Peyer's patch (tissue), 4 donors: ENCODE data around the gene ITGA3.

ENCODE experiments used
- POLR2A ChIP-seq, 2 donors: fragments of 450-650 bp; IDR thresholded peaks; one replicate each; pipeline ENCODE4 v1.5.1; 2017; ENCODE audit warnings: antibody characterized with exemption in 2 of 2, mild to moderate bottlenecking in 2 of 2, moderate library complexity in 2 of 2
- TF ChIP-seq, protein P1 (sequence below), 6 experiments: fragments of 450-650 bp in 4 of 6; fragments of 200-600 bp in 2 of 6; sonication (generic) in 1 of 6; IDR thresholded peaks; one replicate each; pipeline ENCODE4 v1.5.1; 2017 to 2019; ENCODE audit warnings: antibody characterized with exemption in 6 of 6, mild to moderate bottlenecking in 3 of 6, moderate library complexity in 1 of 6

DNA sequence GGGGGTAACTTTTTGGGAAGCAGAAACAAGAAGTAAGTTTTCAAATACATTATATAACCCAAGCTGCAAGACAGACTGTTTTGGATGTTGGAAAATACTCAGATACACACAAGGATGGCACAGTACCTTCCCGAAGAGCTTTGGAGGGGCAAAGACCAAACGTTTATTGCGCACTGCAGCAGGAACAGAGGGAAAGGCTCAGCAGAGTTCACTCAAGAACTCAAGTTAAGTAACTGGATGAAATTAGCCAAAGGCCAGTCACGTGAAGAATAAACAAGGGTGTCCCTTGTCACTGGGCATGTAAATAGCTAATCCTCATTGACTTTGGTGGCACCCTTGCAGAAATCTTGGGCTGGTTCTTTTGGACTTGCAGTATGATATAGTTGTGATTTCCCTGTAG, 42.0 kb downstream of the ITGA3 start:
- peak in 1 of 2 donors; percentile 13 for TF ChIP-seq POLR2A (IDR thresholded peaks at IDR 0.05)
- TF ChIP-seq, protein P1, sequence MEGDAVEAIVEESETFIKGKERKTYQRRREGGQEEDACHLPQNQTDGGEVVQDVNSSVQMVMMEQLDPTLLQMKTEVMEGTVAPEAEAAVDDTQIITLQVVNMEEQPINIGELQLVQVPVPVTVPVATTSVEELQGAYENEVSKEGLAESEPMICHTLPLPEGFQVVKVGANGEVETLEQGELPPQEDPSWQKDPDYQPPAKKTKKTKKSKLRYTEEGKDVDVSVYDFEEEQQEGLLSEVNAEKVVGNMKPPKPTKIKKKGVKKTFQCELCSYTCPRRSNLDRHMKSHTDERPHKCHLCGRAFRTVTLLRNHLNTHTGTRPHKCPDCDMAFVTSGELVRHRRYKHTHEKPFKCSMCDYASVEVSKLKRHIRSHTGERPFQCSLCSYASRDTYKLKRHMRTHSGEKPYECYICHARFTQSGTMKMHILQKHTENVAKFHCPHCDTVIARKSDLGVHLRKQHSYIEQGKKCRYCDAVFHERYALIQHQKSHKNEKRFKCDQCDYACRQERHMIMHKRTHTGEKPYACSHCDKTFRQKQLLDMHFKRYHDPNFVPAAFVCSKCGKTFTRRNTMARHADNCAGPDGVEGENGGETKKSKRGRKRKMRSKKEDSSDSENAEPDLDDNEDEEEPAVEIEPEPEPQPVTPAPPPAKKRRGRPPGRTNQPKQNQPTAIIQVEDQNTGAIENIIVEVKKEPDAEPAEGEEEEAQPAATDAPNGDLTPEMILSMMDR (IDR thresholded peaks at IDR 0.05): no peak
